Measurements from ENCODE around the gene GSTM1.
"Not testable (repeated sequence)": the region's sequence is repeated elsewhere in the genome, so short reads cannot be mapped to it uniquely, and the experiment has no call there.

The GSTM1 gene

DNA sequence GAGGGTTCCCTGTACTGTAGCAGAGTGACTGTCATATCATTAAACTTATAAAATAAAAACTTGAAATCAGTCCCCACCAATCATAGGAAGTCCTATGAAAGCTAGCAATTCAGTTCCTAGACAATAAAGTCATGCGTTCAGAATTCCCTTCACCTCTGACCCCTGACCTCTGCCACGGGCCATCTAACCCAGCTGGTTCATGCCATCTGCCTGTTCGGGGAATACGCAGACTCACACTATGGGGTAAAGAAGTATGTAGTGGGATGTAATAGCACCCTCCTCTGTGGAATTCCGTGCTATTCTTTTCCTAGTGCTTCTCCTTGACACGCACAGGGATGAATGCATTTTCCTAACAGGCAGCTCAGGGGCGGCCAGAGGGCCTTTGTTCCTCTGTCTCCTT, 29.6 kb upstream of the GSTM1 start:
- no peak overlapping the region for H3K4me3 ChIP-seq (ENCODE audit: low read depth, low read length)
- TF ChIP-seq POLR2A (IDR thresholded peaks at IDR 0.05; ENCODE audit: extremely low read depth, insufficient read length) = no peak
- TF ChIP-seq MYC (IDR thresholded peaks at IDR 0.05; ENCODE audit: low read depth, low read length) = no peak
- no peak for DNase-seq (ENCODE audit: low read depth)

DNA sequence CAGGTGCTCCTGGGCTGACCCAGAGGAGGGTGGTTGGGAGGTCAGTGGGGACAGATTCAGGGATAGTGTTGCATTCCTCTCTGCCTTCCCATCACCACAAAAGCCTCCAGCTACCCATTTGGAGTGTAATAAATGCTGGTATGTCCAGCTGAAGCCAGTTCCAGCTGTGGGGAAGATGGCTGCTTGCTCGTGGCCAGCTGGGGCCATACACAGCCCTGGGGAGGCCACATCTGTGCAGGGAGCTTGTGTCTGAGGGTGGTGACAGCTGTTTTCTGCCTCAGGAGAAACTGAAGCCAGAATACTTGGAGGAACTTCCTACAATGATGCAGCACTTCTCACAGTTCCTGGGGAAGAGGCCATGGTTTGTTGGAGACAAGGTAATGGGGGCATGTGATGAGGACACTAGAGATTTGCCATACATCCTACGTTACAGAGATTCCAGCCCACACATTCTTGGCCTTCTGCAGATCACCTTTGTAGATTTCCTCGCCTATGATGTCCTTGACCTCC, 29.0 kb upstream of the GSTM1 start:
- TF ChIP-seq, protein P1, sequence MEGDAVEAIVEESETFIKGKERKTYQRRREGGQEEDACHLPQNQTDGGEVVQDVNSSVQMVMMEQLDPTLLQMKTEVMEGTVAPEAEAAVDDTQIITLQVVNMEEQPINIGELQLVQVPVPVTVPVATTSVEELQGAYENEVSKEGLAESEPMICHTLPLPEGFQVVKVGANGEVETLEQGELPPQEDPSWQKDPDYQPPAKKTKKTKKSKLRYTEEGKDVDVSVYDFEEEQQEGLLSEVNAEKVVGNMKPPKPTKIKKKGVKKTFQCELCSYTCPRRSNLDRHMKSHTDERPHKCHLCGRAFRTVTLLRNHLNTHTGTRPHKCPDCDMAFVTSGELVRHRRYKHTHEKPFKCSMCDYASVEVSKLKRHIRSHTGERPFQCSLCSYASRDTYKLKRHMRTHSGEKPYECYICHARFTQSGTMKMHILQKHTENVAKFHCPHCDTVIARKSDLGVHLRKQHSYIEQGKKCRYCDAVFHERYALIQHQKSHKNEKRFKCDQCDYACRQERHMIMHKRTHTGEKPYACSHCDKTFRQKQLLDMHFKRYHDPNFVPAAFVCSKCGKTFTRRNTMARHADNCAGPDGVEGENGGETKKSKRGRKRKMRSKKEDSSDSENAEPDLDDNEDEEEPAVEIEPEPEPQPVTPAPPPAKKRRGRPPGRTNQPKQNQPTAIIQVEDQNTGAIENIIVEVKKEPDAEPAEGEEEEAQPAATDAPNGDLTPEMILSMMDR (IDR thresholded peaks at IDR 0.05; ENCODE audit: low read depth, low read length) = no peak
- TF ChIP-seq, protein P2, sequence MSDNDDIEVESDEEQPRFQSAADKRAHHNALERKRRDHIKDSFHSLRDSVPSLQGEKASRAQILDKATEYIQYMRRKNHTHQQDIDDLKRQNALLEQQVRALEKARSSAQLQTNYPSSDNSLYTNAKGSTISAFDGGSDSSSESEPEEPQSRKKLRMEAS (IDR thresholded peaks at IDR 0.05; ENCODE audit: low read depth, low read length) = no peak
- TF ChIP-seq MYC (IDR thresholded peaks at IDR 0.05; ENCODE audit: low read depth, low read length) (no peak), POLR2A (IDR thresholded peaks at IDR 0.05; ENCODE audit: extremely low read depth, insufficient read length) (no peak)
- DNase-seq (ENCODE audit: low read depth) = no peak
- H3K4me3 ChIP-seq (ENCODE audit: low read depth, low read length) = no peak overlapping the region

DNA sequence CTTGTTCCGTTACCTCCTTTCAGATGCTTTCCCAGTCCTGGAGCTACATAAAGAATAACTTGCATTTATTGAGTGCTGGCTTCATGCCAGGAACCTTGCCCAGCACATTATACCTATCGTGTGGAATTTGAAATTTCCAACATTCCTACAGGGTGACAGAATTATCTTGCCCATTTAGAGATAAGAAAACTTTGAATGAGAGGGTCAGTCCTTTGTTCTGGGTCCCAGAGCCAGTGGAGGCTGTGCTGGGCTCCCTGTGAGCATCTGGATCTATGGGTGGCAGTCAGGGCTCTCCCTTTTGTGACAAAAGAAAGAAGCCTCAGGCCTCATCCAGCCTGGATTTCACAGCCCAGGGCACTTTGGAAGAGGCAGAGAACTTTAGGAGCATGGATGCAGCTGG, 28.5 kb upstream of the GSTM1 start:
- no peak overlapping the region for H3K4me3 ChIP-seq (ENCODE audit: low read depth, low read length)
- DNase-seq (ENCODE audit: low read depth) = no peak
- TF ChIP-seq, protein P1 (IDR thresholded peaks at IDR 0.05; ENCODE audit: low read depth, low read length) = no peak
- no peak for TF ChIP-seq POLR2A (IDR thresholded peaks at IDR 0.05; ENCODE audit: extremely low read depth, insufficient read length)
- no peak for TF ChIP-seq MYC (IDR thresholded peaks at IDR 0.05; ENCODE audit: low read depth, low read length)
- TF ChIP-seq, protein P2 (IDR thresholded peaks at IDR 0.05; ENCODE audit: low read depth, low read length) = no peak

DNA sequence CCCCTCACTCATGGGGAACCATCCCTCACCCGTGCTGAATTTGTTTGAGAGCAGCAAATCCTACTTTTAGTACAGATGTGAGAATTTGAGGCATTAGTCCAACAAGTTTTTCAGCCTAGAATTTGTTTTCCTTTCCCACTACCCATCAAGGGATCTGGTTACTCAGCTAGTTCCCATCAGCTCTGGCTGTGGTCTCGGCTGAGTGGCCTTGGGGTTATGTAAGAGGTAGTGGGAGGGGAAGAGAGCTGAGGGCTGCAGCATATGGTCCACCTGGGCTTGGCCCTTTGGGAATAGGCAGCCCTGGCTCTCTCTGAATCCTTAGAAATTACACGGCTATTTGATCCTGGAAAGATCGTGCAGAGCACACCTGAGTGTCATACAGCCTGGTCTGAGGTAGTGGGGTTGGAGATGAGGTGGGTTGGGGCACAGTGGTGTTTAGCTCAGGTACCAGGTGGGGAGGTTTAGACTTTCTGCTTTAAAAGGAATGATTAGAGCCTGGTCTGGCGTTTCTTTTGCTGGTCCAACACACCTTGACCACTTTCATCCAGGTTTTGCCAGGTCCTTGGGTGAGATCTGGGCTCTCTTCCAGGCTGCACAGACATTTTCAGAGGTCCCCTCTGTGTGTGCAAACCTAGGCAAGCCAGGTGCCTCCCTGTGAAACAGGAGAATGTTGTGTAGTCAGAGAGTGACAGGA, 27.5 kb upstream of the GSTM1 start:
- peak; percentile 66 for DNase-seq (ENCODE audit: low read depth)
- TF ChIP-seq, protein P1 (IDR thresholded peaks at IDR 0.05; ENCODE audit: low read depth, low read length) = no peak
- TF ChIP-seq, protein P2 (IDR thresholded peaks at IDR 0.05; ENCODE audit: low read depth, low read length) = 0 out of 2 replicates have a peak, but pooled peaks have one; percentile 5

DNA sequence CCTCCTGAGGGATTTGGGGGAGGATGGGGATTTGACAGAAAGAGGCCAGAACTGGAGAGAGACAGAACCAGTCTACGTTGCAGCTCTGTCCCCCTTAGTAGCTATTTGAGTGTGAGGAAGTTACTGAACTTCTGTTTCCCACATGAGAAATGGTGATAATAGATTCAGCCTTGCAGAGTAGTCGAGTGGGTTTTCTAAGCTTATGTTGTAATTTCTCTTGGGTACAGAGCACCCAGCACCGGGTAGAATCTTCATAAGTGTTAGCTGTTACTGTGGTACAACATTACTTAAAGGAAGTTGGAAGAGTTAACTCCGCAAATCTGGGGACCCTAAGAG, 27.0 kb upstream of the GSTM1 start:
- DNase-seq (ENCODE audit: low read depth) = peak; percentile 37
- H3K4me3 ChIP-seq (ENCODE audit: low read depth, low read length) = not testable (repeated sequence)

More for the DNA sequence above, 27.5 kb upstream of the GSTM1 start:
- H3K4me3 ChIP-seq (ENCODE audit: low read depth, low read length) = no peak overlapping the region

DNA sequence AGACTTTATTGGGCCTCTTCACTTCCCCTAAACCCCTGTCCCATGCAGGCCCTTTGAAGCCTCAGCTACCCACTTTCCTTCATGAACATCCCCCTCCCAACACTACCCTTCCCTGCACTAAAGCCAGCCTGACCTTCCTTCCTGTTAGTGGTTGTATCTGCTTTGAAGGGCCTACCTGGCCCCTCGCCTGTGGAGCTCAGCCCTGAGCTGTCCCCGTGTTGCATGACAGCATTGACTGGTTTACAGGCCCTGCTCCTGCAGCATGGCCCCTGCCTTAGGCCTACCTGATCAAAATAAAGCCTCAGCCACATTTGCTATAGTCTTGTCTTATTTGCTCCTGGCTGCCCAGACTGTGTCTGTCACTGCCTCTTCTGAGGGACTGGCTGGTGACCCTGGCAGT, 26.2 kb upstream of the GSTM1 start:
- H3K4me3 ChIP-seq (ENCODE audit: low read depth, low read length) = no peak overlapping the region
- TF ChIP-seq, protein P2 (IDR thresholded peaks at IDR 0.05; ENCODE audit: low read depth, low read length) = no peak
- TF ChIP-seq, protein P1 (IDR thresholded peaks at IDR 0.05; ENCODE audit: low read depth, low read length) = no peak
- TF ChIP-seq POLR2A (IDR thresholded peaks at IDR 0.05; ENCODE audit: extremely low read depth, insufficient read length) (no peak), MYC (IDR thresholded peaks at IDR 0.05; ENCODE audit: low read depth, low read length) (no peak)
- DNase-seq (ENCODE audit: low read depth) = no peak

DNA sequence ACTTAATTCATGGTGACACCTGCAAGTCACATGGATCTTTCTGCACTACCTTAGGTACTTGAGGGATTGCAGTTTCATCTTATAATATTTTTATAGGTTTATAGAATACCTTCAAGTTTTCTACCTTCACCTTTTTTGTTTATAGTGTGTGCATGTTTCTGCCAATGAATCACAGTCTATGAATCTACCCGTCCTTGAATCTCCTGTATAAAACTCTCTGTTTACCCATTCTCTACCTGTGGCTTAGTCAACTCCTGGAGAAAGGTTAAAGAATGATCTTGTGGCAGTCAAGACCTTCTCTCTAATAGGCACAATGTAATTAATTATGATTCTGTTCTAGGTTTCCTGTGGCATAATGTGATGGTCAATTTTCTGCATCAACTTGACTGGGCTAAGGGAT, 22.9 kb upstream of the GSTM1 start:
- TF ChIP-seq POLR2A (IDR thresholded peaks at IDR 0.05; ENCODE audit: extremely low read depth, insufficient read length) (no peak), MYC (IDR thresholded peaks at IDR 0.05; ENCODE audit: low read depth, low read length) (no peak)
- TF ChIP-seq, protein P2 (IDR thresholded peaks at IDR 0.05; ENCODE audit: low read depth, low read length) = no peak
- TF ChIP-seq, protein P1 (IDR thresholded peaks at IDR 0.05; ENCODE audit: low read depth, low read length) = no peak
- DNase-seq (ENCODE audit: low read depth) = no peak
- H3K4me3 ChIP-seq (ENCODE audit: low read depth, low read length) = no peak overlapping the region

Measured in NB4 (cell line).